B cell (primary cell): ENCODE measurements around the gene NEK11. TPM values are rescaled to one million over a fixed set of nuclear protein-coding genes. Genes with fewer than 3 reads are reported as not detected.

Experiments
- ATAC-seq: fragments of 200-7000 bp; cut with Tn5 transposase; one replicate; pipeline ENCODE4 v1.10.0; 2021; ENCODE audit warnings: low read depth, mild to moderate bottlenecking, moderate number of reproducible peaks, moderate library complexity
- CTCF ChIA-PET: fragments of 350-600 bp; sonication (Branson Sonifier 250); formaldehyde crosslinking; loops from one replicate; lab custom pipeline; 2021; ENCODE audit warnings: antibody characterized with exemption, inconsistent platforms; lab: Charles Lee
- POLR2A ChIA-PET: fragments of 350-600 bp; sonication (Branson Sonifier 250); formaldehyde crosslinking; loops from one replicate; lab custom pipeline; 2021; ENCODE audit warnings: antibody characterized with exemption; lab: Charles Lee
- DNase-seq: peaks from one replicate; pipeline ENCODE4 v3.0.0; 2013
- H2AFZ ChIP-seq: 2 replicates; pipeline ENCODE4 v1.6.1; 2012; ENCODE audit warnings: mild to moderate bottlenecking, low read depth, low read length; ENCODE audit not compliant: insufficient read depth, poor library complexity, severe bottlenecking
- H3K27ac ChIP-seq, 2 donors: 1 replicate in 1 of 2; 2 replicates in 1 of 2; pipeline ENCODE4 v1.5.1; 2012 to 2013; ENCODE audit warnings: low read length in 2 of 2, mild to moderate bottlenecking in 2 of 2, moderate library complexity in 1 of 2
- H3K27me3 ChIP-seq, 4 experiments: fragments of 200-600 bp in 1 of 4; sonication (generic) in 1 of 4; replicated peaks in 1 of 4; 1 replicate in 2 of 4; 2 replicates in 2 of 4; pipeline versions ENCODE4 v1.6.1 to v1.7.0; 2013 to 2016; ENCODE audit warnings: low read length in 3 of 4, mild to moderate bottlenecking in 2 of 4, mixed read lengths in 1 of 4, moderate library complexity in 1 of 4; ENCODE audit not compliant: insufficient read depth in 4 of 4, control insufficient read depth in 3 of 4; ENCODE audit errors: control extremely low read depth in 1 of 4
- H3K36me3 ChIP-seq, 2 experiments: replicated peaks in 1 of 2; 1 replicate in 1 of 2; 2 replicates in 1 of 2; pipeline versions ENCODE4 v1.6.1 to v1.7.1; 2013; ENCODE audit warnings: low read length in 1 of 2; ENCODE audit not compliant: insufficient read depth in 2 of 2, control insufficient read depth in 1 of 2; ENCODE audit errors: control extremely low read depth in 1 of 2, extremely low read depth in 1 of 2
- H3K4me1 ChIP-seq, 2 donors: fragments of 200-600 bp in 1 of 2; sonication (generic) in 1 of 2; 1 replicate in 1 of 2; 2 replicates in 1 of 2; pipeline versions ENCODE4 v1.5.1 to v1.6.1; 2013 to 2017; ENCODE audit warnings: low read length in 2 of 2; ENCODE audit not compliant: control insufficient read depth in 2 of 2, insufficient read depth in 2 of 2
- H3K4me2 ChIP-seq: replicated peaks from 2 replicates; pipeline ENCODE3; 2012; ENCODE audit warnings: mild to moderate bottlenecking, low read depth, low read length; ENCODE audit not compliant: poor library complexity, severe bottlenecking
- H3K4me3 ChIP-seq, 5 experiments: fragments of 200-600 bp in 1 of 5; sonication (generic) in 1 of 5; 1 replicate in 3 of 5; 2 replicates in 2 of 5; pipeline versions ENCODE4 v1.5.1 to v1.7.0; 2011 to 2016; ENCODE audit warnings: low read length in 4 of 5, mild to moderate bottlenecking in 4 of 5, low read depth in 2 of 5, control low read depth in 1 of 5, moderate library complexity in 1 of 5; ENCODE audit not compliant: insufficient read depth in 1 of 5; ENCODE audit errors: control extremely low read depth in 1 of 5, extremely low read depth in 1 of 5
- H3K79me2 ChIP-seq: fragments of 200-600 bp; sonication (generic); one replicate; pipeline ENCODE4 v1.6.0; 2016; ENCODE audit warnings: low read length; ENCODE audit not compliant: control insufficient read depth, insufficient read depth
- H3K9ac ChIP-seq: fragments of 200-600 bp; sonication (generic); 2 replicates; pipeline ENCODE4 v1.6.1; 2017; ENCODE audit warnings: mild to moderate bottlenecking, low read length, moderate library complexity
- H3K9me3 ChIP-seq, 3 donors: one replicate each; pipeline versions ENCODE4 v1.6.1 to v1.7.1; 2013; ENCODE audit warnings: low read length in 2 of 3; ENCODE audit not compliant: control insufficient read depth in 2 of 3, insufficient read depth in 1 of 3; ENCODE audit errors: control extremely low read depth in 1 of 3
- H4K20me1 ChIP-seq: 2 replicates; pipeline ENCODE4 v1.6.0; 2012; ENCODE audit warnings: mild to moderate bottlenecking, low read length; ENCODE audit not compliant: insufficient read depth, control insufficient read depth, poor library complexity, severe bottlenecking
- H3K27ac Mint-ChIP-seq: one replicate; pipeline ENCODE4 v1.8.0; 2021; ENCODE audit warnings: mixed read lengths
- H3K27me3 Mint-ChIP-seq: one replicate; pipeline ENCODE4 v1.8.0; 2021; ENCODE audit warnings: mixed read lengths
- H3K4me1 Mint-ChIP-seq: one replicate; pipeline ENCODE4 v1.8.0; 2021; ENCODE audit warnings: mixed read lengths
- H3K4me3 Mint-ChIP-seq: one replicate; pipeline ENCODE4 v1.8.0; 2021; ENCODE audit warnings: mixed read lengths
- H3K9me3 Mint-ChIP-seq: one replicate; pipeline ENCODE4 v1.8.0; 2022; ENCODE audit warnings: mixed read lengths; ENCODE audit not compliant: insufficient read depth
- CTCF ChIP-seq: fragments of 200-600 bp; IDR thresholded peaks from one replicate; pipeline ENCODE4 v1.8.0; 2022; ENCODE audit warnings: antibody characterized with exemption, mild to moderate bottlenecking
- EZH2 ChIP-seq: IDR thresholded peaks from 2 replicates; pipeline ENCODE4 v1.6.1; 2012; ENCODE audit warnings: borderline replicate concordance, low read depth, mild to moderate bottlenecking, moderate library complexity, low read length; ENCODE audit not compliant: insufficient read depth, poor library complexity, severe bottlenecking
- WGBS: methylation state at CpG from one replicate; pipeline ENCODE4 v1.1.5; 2013; ENCODE audit warnings: missing lambda C conversion rate; ENCODE audit not compliant: insufficient coverage; 5-methylcytosine and 5-hydroxymethylcytosine counted together
- intact Hi-C: fragments of 100-400 bp; cut with micrococcal nuclease; formaldehyde crosslinking; loops from one replicate; pipeline ENCODE4 v1.10.0; 2022
- polyA plus RNA-seq: library from polyadenylated mRNA; depleted of rRNA; stranded (reverse); fragments of >200 nt; gene quantifications from 2 replicates; pipeline ENCODE4 v1.2.3, GENCODE V29; 2012
- total RNA-seq, 2 donors: library from RNA; stranded (reverse); fragments of 120-200 nt in 1 of 2; gene quantifications; 1 replicate in 1 of 2; 2 replicates in 1 of 2; pipeline versions ENCODE4 v1.2.3 to v1.2.4, GENCODE V29; 2013 to 2022

NEK11 gene
- total and polyA plus RNA-seq, 2 donors (not counting 1 experiment from before 2014, with no cell fraction given) = 1.00 to 7.7 TPM

- TF ChIP-seq EZH2 = no peak
- no peak for TF ChIP-seq CTCF
- H3K4me2 ChIP-seq = no peak overlapping the region
- no peaks in the 10 kb centered on the region for H4K20me1 ChIP-seq
- H3K27ac Mint-ChIP-seq = no peak overlapping the region
- no peaks in the 10 kb centered on the region for H3K27me3 ChIP-seq
- POLR2A ChIA-PET = no interaction called here
- ATAC-seq (no peak), DNase-seq (no peak)
- intact Hi-C loops = no loop called here
- peaks cover 4 to 6% of the 10 kb centered on the region in 2 donors for H3K4me1 ChIP-seq
- H3K36me3 ChIP-seq = no peaks in the 10 kb centered on the region
- CTCF ChIA-PET = no interaction called here
- H2AFZ ChIP-seq = no peak overlapping the region
- H3K27me3 Mint-ChIP-seq = no peaks in the 10 kb centered on the region
- no peak overlapping the region for H3K4me3 Mint-ChIP-seq
- no peaks in the 10 kb centered on the region for H3K9me3 ChIP-seq
- no peaks in the 10 kb centered on the region for H3K9me3 Mint-ChIP-seq
- no CpG with 5 or more reads among the region's 2 CpGs for WGBS
- no peaks in the 10 kb centered on the region for H3K79me2 ChIP-seq
- H3K4me3 ChIP-seq = no peak overlapping the region
- H3K9ac ChIP-seq = peak overlapping the region; percentile 5
- H3K4me1 Mint-ChIP-seq = peaks cover 15% of the 10 kb centered on the region
- no peak overlapping the region for H3K27ac ChIP-seq
Measured at GRCh38 chr3:131353016-131353877, 326.6 kb downstream of the NEK11 start.

- CTCF ChIA-PET = no interaction called here
- no peak for ATAC-seq
Measured at GRCh38 chr3:131353986-131354385, 327.3 kb downstream of the NEK11 start.

More at GRCh38 chr3:131353986-131354385, 327.3 kb downstream of the NEK11 start:
- Mint-ChIP-seq H3K27me3 (no peaks in the 10 kb centered on the region), H3K27ac (no peak overlapping the region), H3K4me1 (peaks cover 15% of the 10 kb centered on the region), H3K4me3 (no peak overlapping the region), H3K9me3 (no peaks in the 10 kb centered on the region)
- Histone ChIP-seq H2AFZ (no peak overlapping the region), H3K4me2 (no peak overlapping the region), H3K4me1 (peaks cover 4 to 6% of the 10 kb centered on the region in 2 donors), H3K79me2 (no peaks in the 10 kb centered on the region), H3K4me3 (no peak overlapping the region), H3K27me3 (no peaks in the 10 kb centered on the region), H3K27ac (no peak overlapping the region), H3K9ac (no peak overlapping the region), H4K20me1 (no peaks in the 10 kb centered on the region), H3K36me3 (no peaks in the 10 kb centered on the region), H3K9me3 (no peaks in the 10 kb centered on the region)
- whole genome bisulfite sequencing = 43% methylated on average over 1 of the region's 2 CpGs
- DNase-seq = no peak
- TF ChIP-seq CTCF (no peak), EZH2 (no peak)
- intact Hi-C loops = no loop called here
- POLR2A ChIA-PET = no interaction called here
